Measurements from ENCODE around the gene UMPS. TPM values are rescaled to one million over a fixed set of nuclear protein-coding genes. Genes with fewer than 3 reads are reported as not detected.

The UMPS gene
- total RNA-seq, 1 donor from 2014 or later: 23.5 TPM

DNA sequence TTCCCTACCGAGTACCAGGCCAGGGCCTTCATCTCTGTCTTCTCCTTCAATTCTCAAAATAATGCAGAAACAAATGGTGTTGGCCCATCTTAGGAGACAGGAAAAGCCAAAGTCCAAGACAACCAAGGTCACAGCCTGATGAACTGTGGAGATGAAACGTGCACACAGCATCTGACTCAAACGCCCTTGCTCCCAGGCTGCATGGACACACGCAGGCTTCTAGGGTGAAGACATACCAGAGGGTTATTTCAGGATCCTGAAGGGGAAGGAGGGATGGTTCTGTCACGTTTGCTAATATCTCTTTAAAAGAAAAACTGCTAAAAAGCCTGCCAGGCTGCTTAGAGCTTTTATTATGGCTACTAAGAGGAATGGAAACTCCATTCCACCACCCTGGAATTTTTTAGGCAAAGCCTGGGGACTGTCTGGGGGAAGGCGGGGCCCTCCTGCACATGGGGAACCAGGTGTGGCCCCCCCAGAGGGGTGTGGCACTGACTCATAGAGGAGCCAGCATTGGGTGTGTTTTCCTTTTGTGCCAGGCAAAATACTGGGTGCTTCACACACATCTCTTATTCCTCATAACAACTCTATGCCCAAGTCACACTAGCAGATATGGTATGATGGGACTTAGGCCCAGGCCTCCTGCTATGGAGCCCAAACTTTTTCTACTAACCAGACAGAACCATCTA lies 62.9 kb downstream of the UMPS start:
- Mint-ChIP-seq H3K27ac (ENCODE audit: unreplicated experiment) (peak overlapping the region; percentile 97), H3K27me3 (ENCODE audit: unreplicated experiment) (no peaks in the 10 kb centered on the region), H3K4me3 (ENCODE audit: unreplicated experiment) (no peak overlapping the region), H3K36me3 (ENCODE audit: unreplicated experiment) (peaks cover 33% of the 10 kb centered on the region), H3K4me1 (ENCODE audit: unreplicated experiment) (peaks cover 51% of the 10 kb centered on the region), H3K9me3 (ENCODE audit: unreplicated experiment) (no peaks in the 10 kb centered on the region)
- TF ChIP-seq, protein P1, sequence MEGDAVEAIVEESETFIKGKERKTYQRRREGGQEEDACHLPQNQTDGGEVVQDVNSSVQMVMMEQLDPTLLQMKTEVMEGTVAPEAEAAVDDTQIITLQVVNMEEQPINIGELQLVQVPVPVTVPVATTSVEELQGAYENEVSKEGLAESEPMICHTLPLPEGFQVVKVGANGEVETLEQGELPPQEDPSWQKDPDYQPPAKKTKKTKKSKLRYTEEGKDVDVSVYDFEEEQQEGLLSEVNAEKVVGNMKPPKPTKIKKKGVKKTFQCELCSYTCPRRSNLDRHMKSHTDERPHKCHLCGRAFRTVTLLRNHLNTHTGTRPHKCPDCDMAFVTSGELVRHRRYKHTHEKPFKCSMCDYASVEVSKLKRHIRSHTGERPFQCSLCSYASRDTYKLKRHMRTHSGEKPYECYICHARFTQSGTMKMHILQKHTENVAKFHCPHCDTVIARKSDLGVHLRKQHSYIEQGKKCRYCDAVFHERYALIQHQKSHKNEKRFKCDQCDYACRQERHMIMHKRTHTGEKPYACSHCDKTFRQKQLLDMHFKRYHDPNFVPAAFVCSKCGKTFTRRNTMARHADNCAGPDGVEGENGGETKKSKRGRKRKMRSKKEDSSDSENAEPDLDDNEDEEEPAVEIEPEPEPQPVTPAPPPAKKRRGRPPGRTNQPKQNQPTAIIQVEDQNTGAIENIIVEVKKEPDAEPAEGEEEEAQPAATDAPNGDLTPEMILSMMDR (IDR thresholded peaks at IDR 0.05): no peak
- no peak for DNase-seq (ENCODE audit: extremely low spot score, unreplicated experiment)

DNA sequence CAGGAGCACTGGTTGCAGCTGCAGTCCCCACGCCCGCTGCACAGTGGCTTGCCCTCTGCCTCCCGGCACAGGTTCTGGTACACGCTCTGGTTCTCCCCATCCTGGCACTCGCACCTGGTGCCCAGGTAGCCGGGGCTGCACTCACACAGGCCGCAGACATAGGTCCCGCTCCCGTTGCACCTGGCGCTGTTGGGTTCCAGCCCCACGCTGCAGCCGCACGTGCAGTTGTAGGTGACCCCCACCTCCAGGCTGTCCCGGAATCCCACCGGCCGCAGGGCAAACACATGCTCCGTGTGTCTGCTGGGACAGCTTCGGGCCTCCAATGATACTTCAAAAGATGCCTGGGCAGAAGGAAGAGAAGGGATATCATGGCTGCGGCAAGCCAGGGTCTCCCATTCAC lies 66.2 kb downstream of the UMPS start:
- DNase-seq (ENCODE audit: extremely low spot score, unreplicated experiment): no peak
- Mint-ChIP-seq H3K4me3 (ENCODE audit: unreplicated experiment) (no peak overlapping the region), H3K27ac (ENCODE audit: unreplicated experiment) (no peak overlapping the region), H3K36me3 (ENCODE audit: unreplicated experiment) (peaks cover 38% of the 10 kb centered on the region), H3K9me3 (ENCODE audit: unreplicated experiment) (no peaks in the 10 kb centered on the region), H3K4me1 (ENCODE audit: unreplicated experiment) (peaks cover 56% of the 10 kb centered on the region), H3K27me3 (ENCODE audit: unreplicated experiment) (no peaks in the 10 kb centered on the region)
- TF ChIP-seq, protein P1 (IDR thresholded peaks at IDR 0.05): no peak

DNA sequence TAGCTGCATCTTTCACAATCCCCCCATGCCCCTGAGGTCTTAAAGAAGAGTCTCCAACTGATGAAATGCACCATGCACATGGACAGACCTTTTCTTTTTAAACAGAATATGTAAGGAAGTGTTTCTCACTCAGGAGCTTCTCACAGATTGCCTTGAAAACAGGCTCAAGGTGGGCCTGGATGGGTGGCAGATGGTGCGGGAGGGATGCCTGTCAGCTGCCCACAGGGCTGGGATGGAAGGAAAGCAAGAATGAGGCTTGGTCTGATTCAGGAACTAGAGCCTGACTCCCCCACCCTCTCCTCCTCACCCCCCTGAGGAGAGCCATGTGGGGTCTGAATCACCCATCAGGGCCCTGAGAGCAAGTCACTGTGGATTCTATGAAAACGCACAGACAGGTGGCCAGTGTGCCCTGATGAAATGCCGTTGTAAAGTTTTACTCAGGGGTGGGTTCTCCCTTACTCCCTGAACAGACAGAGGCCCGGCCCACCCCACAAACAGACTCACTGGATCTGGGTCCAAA lies 67.2 kb downstream of the UMPS start:
- TF ChIP-seq, protein P1 (IDR thresholded peaks at IDR 0.05): no peak
- H3K27me3 Mint-ChIP-seq (ENCODE audit: unreplicated experiment): no peaks in the 10 kb centered on the region
- H3K36me3 Mint-ChIP-seq (ENCODE audit: unreplicated experiment): peaks cover 39% of the 10 kb centered on the region
- DNase-seq (ENCODE audit: extremely low spot score, unreplicated experiment): no peak
- H3K27ac Mint-ChIP-seq (ENCODE audit: unreplicated experiment): peak overlapping the region; percentile 31
- H3K4me1 Mint-ChIP-seq (ENCODE audit: unreplicated experiment): peaks cover 55% of the 10 kb centered on the region
- no peaks in the 10 kb centered on the region for H3K9me3 Mint-ChIP-seq (ENCODE audit: unreplicated experiment)
- H3K4me3 Mint-ChIP-seq (ENCODE audit: unreplicated experiment): no peak overlapping the region

Small RNA genes within 50 kb of the gene (microRNA-seq; reads per million reads assigned to microRNA genes)
- not detected for gene MIR544B (ENCODE audit: unreplicated experiment)

Other genes with a start within 250 kb of the UMPS start
- gene ITGB5, start 156.9 kb downstream of the UMPS start, total RNA-seq: 419 and 441 TPM in 2 replicates
- gene MUC13, start 204.3 kb downstream of the UMPS start, total RNA-seq: not detected in 2 replicates

Measured in osteocyte (in vitro differentiated cells).